IPS-15b (cell line): ENCODE results near the gene ZBTB6.
"Not testable (repeated sequence)": the region's sequence is repeated elsewhere in the genome, so short reads cannot be mapped to it uniquely, and the experiment has no call there.

ENCODE experiments used
- H3K27me3 ChIP-seq: one replicate; pipeline ENCODE4 v1.6.1; 2013; ENCODE audit warnings: low read length; ENCODE audit not compliant: control insufficient read depth, insufficient read depth
- H3K36me3 ChIP-seq: one replicate; pipeline ENCODE4 v1.6.1; 2013; ENCODE audit warnings: low read length; ENCODE audit not compliant: control insufficient read depth, insufficient read depth
- H3K4me1 ChIP-seq: one replicate; pipeline ENCODE4 v1.6.1; 2013; ENCODE audit warnings: mild to moderate bottlenecking, low read length; ENCODE audit not compliant: control insufficient read depth, insufficient read depth
- H3K4me3 ChIP-seq: one replicate; pipeline ENCODE4 v1.5.1; 2013; ENCODE audit warnings: low read depth, low read length
- H3K9ac ChIP-seq: one replicate; pipeline ENCODE4 v1.6.1; 2013; ENCODE audit warnings: low read depth, mild to moderate bottlenecking, low read length
- H3K9me3 ChIP-seq: one replicate; pipeline ENCODE4 v1.6.1; 2013; ENCODE audit warnings: mild to moderate bottlenecking, low read length; ENCODE audit not compliant: control insufficient read depth, insufficient read depth

Gene ZBTB6

DNA sequence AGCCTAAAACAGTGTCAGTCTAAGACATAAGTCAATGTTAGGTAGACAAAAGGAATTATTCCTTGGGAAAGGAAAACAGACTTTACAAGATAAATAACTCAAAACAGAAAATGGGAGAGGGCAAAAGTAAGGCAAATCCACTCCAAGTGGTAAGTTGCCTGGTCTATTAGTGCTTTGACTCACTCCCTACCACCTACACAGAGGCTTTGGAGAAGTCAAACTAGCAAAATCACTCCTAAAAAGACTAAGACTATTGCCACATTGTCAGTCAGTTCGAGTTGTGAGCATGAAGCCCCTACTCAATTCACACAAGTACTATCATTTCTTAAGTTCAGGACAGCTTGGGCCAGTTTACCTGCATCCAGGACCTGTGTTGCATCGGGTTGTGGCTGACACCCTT is 5.2 kb upstream of the ZBTB6 start:
- H3K9ac ChIP-seq = no peak overlapping the region
- H3K36me3 ChIP-seq = no peaks in the 10 kb centered on the region
- no peaks in the 10 kb centered on the region for H3K27me3 ChIP-seq
- H3K4me3 ChIP-seq = no peak overlapping the region
- no peaks in the 10 kb centered on the region for H3K9me3 ChIP-seq
- H3K4me1 ChIP-seq = peaks cover 9% of the 10 kb centered on the region

DNA sequence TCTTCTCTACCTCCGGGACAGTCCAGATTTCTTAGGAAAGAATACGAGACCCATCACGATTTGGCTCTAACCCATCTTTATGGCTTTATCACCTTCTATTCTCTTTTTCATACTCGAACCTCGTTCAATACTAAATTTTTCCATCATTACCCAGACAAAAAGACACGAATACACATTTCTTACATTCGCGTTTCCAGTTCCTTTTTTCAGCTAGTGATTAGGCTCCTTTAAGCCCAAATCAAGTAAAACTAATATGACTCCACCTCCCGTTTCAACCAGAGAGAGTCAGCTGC is 506 bp downstream of the ZBTB6 start:
- Histone ChIP-seq H3K27me3 (no peaks in the 10 kb centered on the region), H3K9me3 (no peaks in the 10 kb centered on the region), H3K9ac (peak overlapping the region; percentile 95), H3K4me1 (no peaks in the 10 kb centered on the region), H3K4me3 (peak overlapping the region; percentile 97), H3K36me3 (peaks cover 3% of the 10 kb centered on the region)

DNA sequence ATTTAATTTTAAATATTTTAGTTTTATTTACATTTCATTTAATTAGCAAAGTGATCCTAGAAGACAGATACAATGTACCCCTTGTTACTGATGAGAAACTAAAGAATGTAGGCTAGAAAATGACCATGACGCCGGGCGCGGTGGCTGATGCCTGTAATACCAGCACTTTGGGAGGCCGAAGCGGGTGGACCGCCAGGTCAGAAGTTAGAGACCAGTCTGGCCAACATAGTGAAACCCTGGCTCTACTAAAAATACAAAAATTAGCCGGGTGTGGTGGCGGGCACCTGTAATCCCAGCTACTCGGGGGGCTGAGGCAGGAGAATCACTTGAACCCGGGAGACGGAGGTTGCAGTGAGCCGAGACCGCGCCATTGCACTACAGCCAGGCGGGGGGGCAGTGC is 7.0 kb downstream of the ZBTB6 start:
- not testable (repeated sequence) for H3K9ac ChIP-seq, H3K9me3 ChIP-seq, H3K27me3 ChIP-seq, H3K36me3 ChIP-seq, H3K4me1 ChIP-seq, H3K4me3 ChIP-seq

DNA sequence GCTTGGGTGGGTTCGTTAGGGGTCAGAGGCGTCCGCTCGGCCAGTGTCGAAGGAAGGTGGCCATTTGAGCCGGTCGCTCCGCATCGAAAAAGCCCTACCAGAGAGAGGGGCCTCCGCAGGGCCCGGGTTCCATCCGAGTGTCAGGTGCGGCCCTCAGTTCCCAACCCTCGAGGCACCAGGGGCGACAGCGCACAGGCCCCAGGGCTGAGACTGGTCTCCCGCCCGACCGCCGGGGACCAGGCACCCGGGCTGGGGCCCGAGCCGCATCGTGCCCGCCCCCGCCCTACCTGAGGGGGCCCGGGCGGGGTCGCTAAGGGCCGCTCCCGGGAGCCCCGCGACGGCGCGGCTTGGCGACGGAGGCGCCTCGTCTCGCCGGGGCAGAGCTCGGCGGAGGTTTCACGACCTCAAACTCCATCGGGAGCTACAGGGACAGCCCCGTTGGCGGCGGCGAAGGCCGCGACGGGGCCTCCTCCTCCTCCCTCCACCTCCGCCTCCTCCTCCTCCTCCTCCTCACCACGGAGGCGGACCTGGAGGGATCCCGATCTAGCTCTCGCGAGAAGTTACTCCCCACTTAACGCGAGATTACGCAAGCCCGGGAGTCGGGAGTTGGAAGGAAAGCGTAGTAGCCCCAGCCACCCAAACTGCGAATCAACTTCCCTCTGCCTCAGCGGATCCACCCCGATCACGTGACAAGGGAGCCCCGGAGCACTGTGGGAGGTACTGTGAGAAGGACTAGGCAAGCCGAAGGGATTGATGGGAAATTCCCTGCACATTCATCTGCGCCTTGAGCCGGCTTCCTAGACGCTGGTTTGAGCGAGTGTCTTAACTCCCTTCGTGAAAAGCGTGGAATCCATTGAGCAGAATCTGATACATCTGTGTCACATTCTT is 8.1 kb downstream of the ZBTB6 start, which contains the start of gene RC3H2:
TSS of gene RC3H2 (minus strand) at position 537 of the 888 bp plus-strand sequence. CDS start 7,850 bp downstream, outside the sequence.
- no peaks in the 10 kb centered on the region for H3K4me1 ChIP-seq
- no peaks in the 10 kb centered on the region for H3K27me3 ChIP-seq
- H3K4me3 ChIP-seq = peak within 1 kb of the TSS; percentile 84
- no peaks in the 10 kb centered on the region for H3K9me3 ChIP-seq
- peak within 1 kb of the TSS; percentile 97 for H3K9ac ChIP-seq
- H3K36me3 ChIP-seq = no peaks in the 10 kb centered on the region

DNA sequence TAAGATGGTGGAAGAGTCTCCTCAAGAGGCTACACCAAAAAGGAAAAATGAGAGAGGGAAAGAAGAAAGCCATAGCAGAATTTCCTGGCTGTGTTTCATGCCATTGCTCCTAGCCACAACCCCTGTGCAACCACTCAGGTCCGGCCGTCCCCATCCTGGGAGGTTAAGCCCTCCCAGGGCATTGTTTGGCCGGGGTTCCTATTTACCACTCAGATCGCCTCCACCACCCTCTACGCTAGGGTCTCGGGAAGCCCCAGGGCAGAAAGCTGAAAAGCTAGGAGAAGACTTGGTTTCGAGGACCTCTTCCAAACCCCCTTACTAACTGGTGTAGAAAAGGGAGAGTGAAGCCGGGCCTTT is 8.7 kb downstream of the ZBTB6 start:
- H3K9me3 ChIP-seq = no peaks in the 10 kb centered on the region
- H3K4me3 ChIP-seq = peak overlapping the region; percentile 84
- H3K27me3 ChIP-seq = no peaks in the 10 kb centered on the region
- no peaks in the 10 kb centered on the region for H3K36me3 ChIP-seq
- H3K4me1 ChIP-seq = no peaks in the 10 kb centered on the region
- peak overlapping the region; percentile 97 for H3K9ac ChIP-seq

DNA sequence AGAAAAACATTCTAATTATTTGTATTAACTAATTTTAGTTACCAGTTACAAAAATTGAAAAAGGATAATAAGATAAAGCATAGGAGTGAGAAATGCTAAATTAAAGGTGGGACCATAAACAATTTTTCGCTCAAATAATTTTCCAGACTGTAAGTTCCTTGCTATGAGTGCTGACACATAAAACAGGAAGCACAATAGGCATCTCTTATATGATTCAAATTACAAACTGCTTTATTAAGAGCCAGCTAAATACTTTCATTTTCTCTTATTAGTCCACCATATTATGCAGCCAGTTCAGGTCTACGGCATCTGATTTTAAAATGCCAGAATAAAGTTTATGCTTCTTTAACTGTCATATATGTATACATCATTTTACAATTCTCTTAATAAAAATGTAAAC is 12.3 kb downstream of the ZBTB6 start:
- Histone ChIP-seq H3K9ac (no peak overlapping the region), H3K4me3 (no peak overlapping the region)

DNA sequence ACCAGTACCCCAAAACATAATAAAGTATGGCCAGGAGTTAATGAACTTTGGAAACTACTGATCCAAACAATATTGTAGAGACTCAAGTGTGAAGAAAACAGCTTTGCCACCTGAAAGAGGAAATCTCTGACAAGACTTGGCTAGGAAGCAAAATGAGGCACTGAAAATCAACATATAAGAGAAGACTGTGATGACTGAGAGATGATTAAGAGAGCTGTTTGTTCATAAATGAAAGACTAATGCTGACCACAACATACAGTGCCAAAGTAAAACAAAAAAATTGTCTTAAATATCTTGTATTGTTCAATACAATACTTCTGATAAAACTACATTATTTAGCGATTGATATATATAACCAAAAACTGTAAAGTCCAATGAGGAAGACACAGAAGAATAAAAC is 15.2 kb downstream of the ZBTB6 start:
- no peaks in the 10 kb centered on the region for H3K9me3 ChIP-seq
- H3K36me3 ChIP-seq = peaks cover 2% of the 10 kb centered on the region
- H3K4me1 ChIP-seq = no peaks in the 10 kb centered on the region
- no peaks in the 10 kb centered on the region for H3K27me3 ChIP-seq
- H3K9ac ChIP-seq = no peak overlapping the region
- H3K4me3 ChIP-seq = no peak overlapping the region

More for the DNA sequence above, 12.3 kb downstream of the ZBTB6 start:
- no peaks in the 10 kb centered on the region for H3K27me3 ChIP-seq
- no peaks in the 10 kb centered on the region for H3K4me1 ChIP-seq
- H3K9me3 ChIP-seq = no peaks in the 10 kb centered on the region
- no peaks in the 10 kb centered on the region for H3K36me3 ChIP-seq

DNA sequence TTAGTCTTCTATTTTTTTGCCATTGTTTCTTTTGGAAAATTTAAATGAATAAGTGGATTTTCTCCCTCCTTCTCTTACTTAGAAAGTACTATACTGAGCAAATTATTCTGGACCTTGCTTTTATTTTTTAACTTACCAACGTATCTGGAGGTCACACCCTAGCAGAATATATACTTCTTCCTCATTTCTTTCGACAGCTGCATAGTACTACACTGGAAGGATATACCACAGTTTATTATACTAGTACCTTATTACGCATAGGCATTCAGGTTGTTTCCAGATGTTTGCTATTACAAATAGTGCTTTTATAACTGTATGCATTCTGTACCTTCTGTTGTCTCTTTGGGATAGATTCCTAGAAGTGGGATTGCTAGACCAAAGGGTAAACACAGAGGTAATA is 24.6 kb downstream of the ZBTB6 start:
- no peaks in the 10 kb centered on the region for H3K9me3 ChIP-seq
- H3K36me3 ChIP-seq = peaks cover 10% of the 10 kb centered on the region
- no peak overlapping the region for H3K9ac ChIP-seq
- no peaks in the 10 kb centered on the region for H3K27me3 ChIP-seq
- H3K4me1 ChIP-seq = no peaks in the 10 kb centered on the region
- H3K4me3 ChIP-seq = no peak overlapping the region

DNA sequence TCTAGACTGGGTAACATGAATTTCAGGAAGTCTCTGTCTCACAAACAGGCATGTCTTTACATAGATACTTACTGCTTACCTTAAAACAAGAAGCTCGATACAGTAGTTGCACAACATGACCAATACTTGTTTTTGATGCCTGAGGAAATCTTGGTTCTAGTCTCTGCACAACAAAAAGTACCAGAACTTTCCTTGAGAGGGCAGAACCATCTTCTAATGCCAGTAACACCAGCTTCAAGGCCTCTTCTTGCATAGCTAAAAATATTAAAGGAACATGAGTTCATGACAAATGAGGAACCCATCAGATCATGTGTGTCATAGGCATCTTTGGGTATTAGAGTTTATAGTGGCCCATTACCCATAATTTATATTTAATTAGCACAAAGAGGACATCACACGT is 30.0 kb downstream of the ZBTB6 start:
- Histone ChIP-seq H3K4me1 (no peaks in the 10 kb centered on the region), H3K36me3 (peaks cover 14% of the 10 kb centered on the region), H3K4me3 (no peak overlapping the region), H3K9me3 (no peaks in the 10 kb centered on the region), H3K9ac (no peak overlapping the region), H3K27me3 (no peaks in the 10 kb centered on the region)

DNA sequence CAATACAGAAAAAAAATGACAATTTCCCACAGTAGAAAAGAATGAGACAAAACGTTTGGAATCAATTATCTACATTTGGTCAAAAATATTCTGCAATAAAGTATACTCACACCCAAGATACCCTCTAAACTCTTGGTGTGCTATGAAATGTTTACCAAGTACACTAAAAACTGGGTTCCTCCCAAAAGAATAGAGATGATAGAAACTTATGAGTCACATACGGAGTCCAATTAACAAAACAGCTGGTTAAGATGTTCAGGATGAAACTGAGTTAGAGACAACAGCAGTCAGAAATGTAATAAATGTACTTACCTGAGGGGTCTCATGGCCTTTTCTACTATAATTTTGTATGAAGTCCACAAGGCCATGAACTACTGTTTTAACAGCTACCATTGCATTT is 33.7 kb downstream of the ZBTB6 start:
- H3K9ac ChIP-seq = no peak overlapping the region
- H3K4me1 ChIP-seq = no peaks in the 10 kb centered on the region
- H3K4me3 ChIP-seq = no peak overlapping the region
- H3K9me3 ChIP-seq = no peaks in the 10 kb centered on the region
- no peaks in the 10 kb centered on the region for H3K27me3 ChIP-seq
- H3K36me3 ChIP-seq = peaks cover 25% of the 10 kb centered on the region

DNA sequence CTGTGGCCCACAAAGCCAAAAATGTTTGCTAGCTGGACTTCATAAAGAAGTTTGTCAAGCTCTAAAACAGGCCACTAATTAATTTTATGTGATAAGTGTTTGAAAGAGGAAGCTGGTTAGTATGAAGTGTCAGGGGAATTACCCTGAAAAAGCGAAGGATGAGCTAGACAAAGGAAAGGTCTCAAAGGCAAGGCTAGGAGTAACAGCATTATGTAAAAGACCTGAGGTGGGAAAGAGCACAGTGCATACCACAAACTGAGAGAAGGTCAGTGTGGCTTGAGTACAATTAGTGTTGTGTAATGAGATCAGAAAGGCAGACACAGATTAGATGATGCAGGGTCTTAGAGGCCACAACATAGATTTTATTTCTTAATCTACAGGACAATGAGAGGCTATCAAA is 37.6 kb downstream of the ZBTB6 start:
- no peaks in the 10 kb centered on the region for H3K9me3 ChIP-seq
- H3K9ac ChIP-seq = no peak overlapping the region
- H3K36me3 ChIP-seq = peaks cover 22% of the 10 kb centered on the region
- H3K4me1 ChIP-seq = no peaks in the 10 kb centered on the region
- no peaks in the 10 kb centered on the region for H3K27me3 ChIP-seq
- no peak overlapping the region for H3K4me3 ChIP-seq

DNA sequence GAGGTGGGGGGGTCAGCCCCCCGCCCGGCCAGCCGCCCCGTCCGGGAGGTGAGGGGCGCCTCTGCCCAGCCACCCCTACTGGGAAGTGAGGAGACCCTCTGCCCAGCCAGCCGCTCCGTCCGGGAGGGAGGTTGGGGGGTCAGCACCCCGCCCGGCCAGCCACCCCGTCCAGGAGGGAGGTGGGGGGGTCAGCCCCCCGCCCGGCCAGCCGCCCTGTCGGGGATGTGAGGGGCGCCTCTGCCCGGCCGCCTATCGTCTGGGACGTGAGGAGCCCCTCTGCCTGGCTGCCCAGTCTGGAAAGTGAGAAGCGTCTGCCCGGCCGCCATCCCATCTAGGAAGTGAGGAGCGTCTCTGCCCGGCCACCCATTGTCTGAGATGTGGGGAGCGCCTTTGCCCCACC is 45.8 kb downstream of the ZBTB6 start:
- H3K27me3 ChIP-seq, H3K4me1 ChIP-seq, H3K36me3 ChIP-seq, H3K4me3 ChIP-seq, H3K9me3 ChIP-seq, H3K9ac ChIP-seq: not testable (repeated sequence)
